Fibroblast of lung (primary cell): Measurements from ENCODE around the gene SLF2. TPM values are rescaled to one million over a fixed set of nuclear protein-coding genes. Genes with fewer than 3 reads are reported as not detected.

Experiments
- DNase-seq, 2 donors: peaks; one replicate each; pipeline versions ENCODE4 v3.0.0 to v3.0.0-alpha.2; 2010; ENCODE audit warnings: low read depth in 2 of 2
- H2AFZ ChIP-seq: 2 replicates; pipeline ENCODE4 v1.5.1; 2012; ENCODE audit warnings: low read length, control low read depth, inconsistent platforms
- H3K27ac ChIP-seq: 2 replicates; pipeline ENCODE4 v1.5.1; 2011; ENCODE audit warnings: low read length, control low read depth; ENCODE audit not compliant: insufficient read depth
- H3K27me3 ChIP-seq: 2 replicates; pipeline ENCODE4 v1.5.1; 2011; ENCODE audit warnings: mild to moderate bottlenecking, low read length; ENCODE audit not compliant: control insufficient read depth, insufficient read depth
- H3K36me3 ChIP-seq: 2 replicates; pipeline ENCODE4 v1.5.1; 2011; ENCODE audit warnings: low read length; ENCODE audit not compliant: control insufficient read depth, insufficient read depth
- H3K4me1 ChIP-seq: 2 replicates; pipeline ENCODE4 v1.5.1; 2011; ENCODE audit warnings: low read length; ENCODE audit not compliant: control insufficient read depth, insufficient read depth; ENCODE audit errors: extremely low read depth
- H3K4me2 ChIP-seq: 2 replicates; pipeline ENCODE4 v1.5.1; 2011; ENCODE audit warnings: low read length, control low read depth; ENCODE audit not compliant: insufficient read depth; ENCODE audit errors: extremely low read depth
- H3K4me3 ChIP-seq, 4 experiments: fragments of 200-600 bp in 1 of 4; sonication (generic) in 1 of 4; replicated peaks in 1 of 4; 2 replicates each; pipeline ENCODE4 v1.5.1; 2011 to 2016; ENCODE audit warnings: low read length in 4 of 4, low read depth in 3 of 4, mild to moderate bottlenecking in 3 of 4, control low read depth in 2 of 4, inconsistent platforms in 1 of 4, mixed read lengths in 1 of 4; ENCODE audit not compliant: insufficient read depth in 1 of 4; ENCODE audit errors: control extremely low read depth in 1 of 4
- H3K79me2 ChIP-seq: 2 replicates; pipeline ENCODE4 v1.5.1; 2012; ENCODE audit warnings: mild to moderate bottlenecking, low read length, inconsistent platforms; ENCODE audit not compliant: control insufficient read depth, insufficient read depth
- H3K9ac ChIP-seq: 2 replicates; pipeline ENCODE4 v1.5.1; 2011; ENCODE audit warnings: mild to moderate bottlenecking, low read length, control low read depth; ENCODE audit not compliant: insufficient read depth
- H3K9me3 ChIP-seq: 2 replicates; pipeline ENCODE4 v1.5.1; 2012; ENCODE audit warnings: low read depth, low read length; ENCODE audit not compliant: control insufficient read depth, insufficient read depth
- H4K20me1 ChIP-seq: 2 replicates; pipeline ENCODE4 v1.5.1; 2011; ENCODE audit warnings: low read length; ENCODE audit not compliant: control insufficient read depth, insufficient read depth; ENCODE audit errors: extremely low read depth
- CTCF ChIP-seq, 2 donors: IDR thresholded peaks in 1 of 2; conservative IDR thresholded peaks in 1 of 2; 1 replicate in 1 of 2; 2 replicates in 1 of 2; pipeline ENCODE4 v1.5.1; 2011 to 2012; ENCODE audit warnings: low read length in 2 of 2, control low read depth in 1 of 2, inconsistent platforms in 1 of 2, low read depth in 1 of 2, mild to moderate bottlenecking in 1 of 2
- EZH2 ChIP-seq: IDR thresholded peaks from 2 replicates; pipeline ENCODE4 v1.5.1; 2012; ENCODE audit warnings: low read length, control low read depth, mild to moderate bottlenecking; ENCODE audit errors: missing control alignments
- polyA plus RNA-seq, 2 donors: library from polyadenylated mRNA; depleted of rRNA in 1 of 2; stranded (reverse) in 1 of 2; unstranded in 1 of 2; fragments of >200 nt; gene quantifications; 2 replicates each; pipeline ENCODE4 v1.2.1, GENCODE V29; 2011 to 2012; ENCODE audit warnings: missing spikeins in 1 of 2
- total RNA-seq: library from RNA; depleted of rRNA; stranded (reverse); fragments of >200 nt; gene quantifications from 2 replicates; pipeline ENCODE4 v1.2.1, GENCODE V29; 2014

The SLF2 gene
- total and polyA plus RNA-seq, 2 donors (not counting 1 experiment from before 2014, with no cell fraction given) = 16.6 to 32.5 TPM

GRCh38 chr10:100864036-100864885 is 48.5 kb upstream of the SLF2 start:
- Histone ChIP-seq H3K27me3 (peaks cover 26% of the 10 kb centered on the region), H2AFZ (no peak overlapping the region), H3K4me1 (no peaks in the 10 kb centered on the region), H3K79me2 (no peaks in the 10 kb centered on the region), H3K27ac (no peak overlapping the region), H3K9me3 (no peaks in the 10 kb centered on the region), H4K20me1 (no peaks in the 10 kb centered on the region), H3K4me2 (no peak overlapping the region), H3K36me3 (no peaks in the 10 kb centered on the region), H3K4me3 (no peak overlapping the region), H3K9ac (no peak overlapping the region)
- no peak for TF ChIP-seq CTCF (conservative IDR thresholded peaks at IDR 0.05 in 1 of 2, IDR thresholded peaks at IDR 0.05 in 1 of 2; ENCODE audit: low read depth in 1 of 2, low read length in 2 of 2)
- DNase-seq = no peak

GRCh38 chr10:100864978-100865377 is 47.8 kb upstream of the SLF2 start:
- Histone ChIP-seq H3K36me3 (no peaks in the 10 kb centered on the region), H3K4me3 (no peak overlapping the region), H3K4me1 (no peaks in the 10 kb centered on the region), H4K20me1 (no peaks in the 10 kb centered on the region), H3K9me3 (no peaks in the 10 kb centered on the region), H3K79me2 (no peaks in the 10 kb centered on the region), H3K27me3 (peaks cover 24% of the 10 kb centered on the region), H3K9ac (no peak overlapping the region), H3K27ac (no peak overlapping the region), H3K4me2 (no peak overlapping the region), H2AFZ (no peak overlapping the region)
- TF ChIP-seq CTCF (conservative IDR thresholded peaks at IDR 0.05 in 1 of 2, IDR thresholded peaks at IDR 0.05 in 1 of 2; ENCODE audit: low read depth in 1 of 2, low read length in 2 of 2) (no peak), EZH2 (no peak)
- no peak for DNase-seq

GRCh38 chr10:100866010-100866409 is 46.8 kb upstream of the SLF2 start:
- no peak for TF ChIP-seq EZH2
- no peak for TF ChIP-seq CTCF (conservative IDR thresholded peaks at IDR 0.05 in 1 of 2, IDR thresholded peaks at IDR 0.05 in 1 of 2; ENCODE audit: low read depth in 1 of 2, low read length in 2 of 2)
- H2AFZ ChIP-seq = no peak overlapping the region

More at GRCh38 chr10:100866010-100866409, 46.8 kb upstream of the SLF2 start:
- H3K9me3 ChIP-seq = no peaks in the 10 kb centered on the region
- H3K36me3 ChIP-seq = no peaks in the 10 kb centered on the region
- no peak overlapping the region for H3K27ac ChIP-seq
- H3K4me3 ChIP-seq = no peak overlapping the region
- H3K4me2 ChIP-seq = no peak overlapping the region
- H3K9ac ChIP-seq = no peak overlapping the region
- H3K79me2 ChIP-seq = no peaks in the 10 kb centered on the region
- H3K4me1 ChIP-seq = no peaks in the 10 kb centered on the region
- H4K20me1 ChIP-seq = no peaks in the 10 kb centered on the region
- no peak for DNase-seq
- peaks cover 24% of the 10 kb centered on the region for H3K27me3 ChIP-seq
